HCT116 (cell line): ENCODE measurements around the gene CMTM2. TPM values are rescaled to one million over a fixed set of nuclear protein-coding genes. Genes with fewer than 3 reads are reported as not detected.

Source experiments
- ATAC-seq: fragments of 200-7000 bp; cut with Tn5 transposase; 2 replicates; pipeline ENCODE4 v1.9.1; 2020; ENCODE audit warnings: mild to moderate bottlenecking, moderate library complexity
- BruUV-seq: library from RNA; stranded (reverse); fragments of 400-500 nt; replicated peaks from 2 replicates; lab custom pipeline; 2021; lab: Mats Ljungman, UMichigan
- CTCF ChIA-PET: fragments of 300-600 bp; sonication (Branson Sonifier 250); formaldehyde crosslinking; loops from one replicate; lab custom pipeline; 2021; ENCODE audit warnings: antibody characterized with exemption; lab: Charles Lee
- POLR2A ChIA-PET: fragments of 300-600, 350-600 bp; sonication (Branson Sonifier 250); formaldehyde crosslinking; loops from one replicate; lab custom pipeline; 2021; ENCODE audit warnings: antibody characterized with exemption; lab: Charles Lee
- RAD21 ChIA-PET, 2 experiments: fragments of 300-600 bp; sonication (Branson Sonifier 250); formaldehyde crosslinking; loops; one replicate each; lab custom pipeline; 2023; ENCODE audit warnings: low total read pairs in 2 of 2; ENCODE audit not compliant: uncharacterized antibody in 2 of 2, unreplicated experiment in 2 of 2, low non-redundant PET in 1 of 2; lab: Charles Lee
- DNase-seq: peaks from one replicate; pipeline ENCODE4 v3.0.0-alpha.2; 2010; ENCODE audit warnings: low read depth, low spot score
- H2AFZ ChIP-seq: fragments of 200-600 bp; shearing (Covaris generic), sonication (generic); 2 replicates; pipeline ENCODE4 v1.6.1; 2017; ENCODE audit warnings: low read depth, mixed run types, mixed read lengths, antibody characterized with exemption, low read length; ENCODE audit not compliant: poor library complexity, severe bottlenecking
- H3K27ac ChIP-seq: 2 replicates; pipeline ENCODE4 v1.5.1; 2012; ENCODE audit warnings: low read depth, low read length
- H3K27me3 ChIP-seq: fragments of 200-600 bp; sonication (generic); 2 replicates; pipeline ENCODE4 v1.6.1; 2016; ENCODE audit warnings: mixed run types, low read length, mixed read lengths; ENCODE audit not compliant: insufficient read depth
- H3K36me3 ChIP-seq, 2 experiments: fragments of 200-500 bp in 1 of 2; fragments of 200-600 bp in 1 of 2; sonication (Bioruptor generic) in 1 of 2; sonication (generic) in 1 of 2; 2 replicates each; pipeline versions ENCODE4 v1.5.1 to v1.6.1; 2014 to 2016; ENCODE audit warnings: low read length in 2 of 2, inconsistent platforms in 1 of 2, mixed read lengths in 1 of 2, mixed run types in 1 of 2; ENCODE audit not compliant: insufficient read depth in 2 of 2, control insufficient read depth in 1 of 2
- H3K4me1 ChIP-seq, 2 experiments: fragments of 200-600 bp in 1 of 2; sonication (generic) in 1 of 2; 2 replicates each; pipeline versions ENCODE4 v1.5.1 to v1.6.1; 2012 to 2017; ENCODE audit warnings: low read length in 2 of 2, inconsistent platforms in 1 of 2, mild to moderate bottlenecking in 1 of 2, mixed read lengths in 1 of 2, mixed run types in 1 of 2, moderate library complexity in 1 of 2; ENCODE audit not compliant: insufficient read depth in 2 of 2, control insufficient read depth in 1 of 2
- H3K4me2 ChIP-seq: fragments of 200-600 bp; sonication (generic); 2 replicates; pipeline ENCODE4 v1.6.1; 2017; ENCODE audit warnings: mixed run types, low read length, mixed read lengths
- H3K4me3 ChIP-seq, 2 experiments: fragments of 200-600 bp in 1 of 2; sonication (generic) in 1 of 2; replicated peaks in 1 of 2; 2 replicates each; pipeline ENCODE4 v1.5.1; 2011 to 2016; ENCODE audit warnings: low read length in 2 of 2, control low read depth in 1 of 2, low read depth in 1 of 2, mild to moderate bottlenecking in 1 of 2, mixed read lengths in 1 of 2, mixed run types in 1 of 2
- H3K79me2 ChIP-seq: fragments of 200-600 bp; sonication (generic); 2 replicates; pipeline ENCODE4 v1.6.1; 2017; ENCODE audit warnings: mild to moderate bottlenecking, mixed run types, low read length, moderate library complexity, mixed read lengths; ENCODE audit not compliant: insufficient read depth
- H3K9ac ChIP-seq: fragments of 200-600 bp; sonication (generic); 2 replicates; pipeline ENCODE4 v1.6.1; 2016; ENCODE audit warnings: low read length, mixed read lengths
- H3K9me2 ChIP-seq: fragments of 200-600 bp; sonication (generic), shearing (Covaris generic); 2 replicates; pipeline ENCODE4 v1.6.1; 2017; ENCODE audit warnings: mixed run types, mild to moderate bottlenecking, moderate library complexity; ENCODE audit not compliant: insufficient read depth
- H3K9me3 ChIP-seq, 2 experiments: fragments of 200-500 bp in 1 of 2; fragments of 200-600 bp in 1 of 2; sonication (Bioruptor generic) in 1 of 2; sonication (generic) in 1 of 2; 2 replicates each; pipeline ENCODE4 v1.6.1; 2014 to 2017; ENCODE audit warnings: low read length in 2 of 2, mixed read lengths in 2 of 2, inconsistent platforms in 1 of 2, low read depth in 1 of 2, mild to moderate bottlenecking in 1 of 2, mixed run types in 1 of 2, moderate library complexity in 1 of 2; ENCODE audit not compliant: control insufficient read depth in 1 of 2, insufficient read depth in 1 of 2
- H4K20me1 ChIP-seq: fragments of 200-600 bp; sonication (generic), shearing (Covaris generic); 2 replicates; pipeline ENCODE4 v1.6.1; 2017; ENCODE audit warnings: mixed run types, mild to moderate bottlenecking, moderate library complexity; ENCODE audit not compliant: insufficient read depth
- ATF3 ChIP-seq: IDR thresholded peaks from 2 replicates; pipeline ENCODE4 v1.6.1; 2012
- CBX3 ChIP-seq: IDR thresholded peaks from 2 replicates; pipeline ENCODE4 v1.6.1; 2012; ENCODE audit warnings: low read depth
- CEBPB ChIP-seq: IDR thresholded peaks from 2 replicates; pipeline ENCODE4 v1.6.1; 2012; ENCODE audit warnings: low read depth
- EGR1 ChIP-seq: IDR thresholded peaks from 2 replicates; pipeline ENCODE4 v1.6.1; 2012; ENCODE audit warnings: low read depth
- ELF1 ChIP-seq: IDR thresholded peaks from 2 replicates; pipeline ENCODE4 v1.6.1; 2012; ENCODE audit warnings: low read depth, borderline replicate concordance
- EZH2phosphoT487 ChIP-seq: fragments of 200-600 bp; IDR thresholded peaks from 2 replicates; pipeline ENCODE4 v1.6.1; 2018; ENCODE audit warnings: antibody characterized with exemption, borderline replicate concordance
- FOSL1 ChIP-seq: IDR thresholded peaks from 2 replicates; pipeline ENCODE4 v1.6.1; 2012; ENCODE audit warnings: low read depth
- JUND ChIP-seq: IDR thresholded peaks from 2 replicates; pipeline ENCODE4 v1.6.1; 2012
- MAX ChIP-seq: IDR thresholded peaks from 2 replicates; pipeline ENCODE4 v1.6.1; 2012
- POLR2A ChIP-seq: IDR thresholded peaks from 2 replicates; pipeline ENCODE4 v1.7.0; 2011; ENCODE audit warnings: borderline replicate concordance; ENCODE audit not compliant: insufficient read depth, insufficient read length; ENCODE audit errors: extremely low read depth
- POLR2AphosphoS5 ChIP-seq: IDR thresholded peaks from 2 replicates; pipeline ENCODE4 v1.6.1; 2011; ENCODE audit warnings: mild to moderate bottlenecking, low read depth, low read length, moderate library complexity
- RAD21 ChIP-seq: IDR thresholded peaks from 2 replicates; pipeline ENCODE4 v1.6.1; 2012; ENCODE audit warnings: low read depth, mild to moderate bottlenecking
- SP1 ChIP-seq: IDR thresholded peaks from 2 replicates; pipeline ENCODE4 v1.6.1; 2012; ENCODE audit warnings: low read depth
- TCF7L2 ChIP-seq: IDR thresholded peaks from 2 replicates; pipeline ENCODE4 v1.7.0; 2011; ENCODE audit warnings: borderline replicate concordance, inconsistent platforms; ENCODE audit not compliant: insufficient read depth, insufficient read length; ENCODE audit errors: extremely low read depth
- YY1 ChIP-seq: IDR thresholded peaks from 2 replicates; pipeline ENCODE4 v1.6.1; 2011; ENCODE audit warnings: low read length, low read depth, moderate library complexity, mild to moderate bottlenecking; ENCODE audit not compliant: insufficient replicate concordance; ENCODE audit errors: extremely low read depth
- ZNF274 ChIP-seq: fragments of 200-500 bp; sonication (Bioruptor generic); IDR thresholded peaks from 2 replicates; pipeline ENCODE4 v1.6.1; 2014; ENCODE audit warnings: mild to moderate bottlenecking, low read depth, low read length, inconsistent platforms
- intact Hi-C: fragments of 100-400 bp; cut with micrococcal nuclease; formaldehyde crosslinking; loops from 2 replicates; pipeline ENCODE4 v1.10.0; 2022
- total RNA-seq: library from RNA; stranded (reverse); gene quantifications from one replicate; pipeline ENCODE4 v1.2.1, GENCODE V29; 2021; ENCODE audit not compliant: unreplicated experiment
- TF ChIP-seq, protein P1 (sequence below), 3 experiments: fragments of 200-600 bp in 1 of 3; sonication (generic) in 1 of 3; IDR thresholded peaks in 2 of 3; conservative IDR thresholded peaks in 1 of 3; 2 replicates each; pipeline ENCODE4 v1.5.1; 2012 to 2017; ENCODE audit warnings: low read depth in 2 of 3, low read length in 2 of 3, antibody characterized with exemption in 1 of 3, borderline replicate concordance in 1 of 3, control low read depth in 1 of 3, mild to moderate bottlenecking in 1 of 3, mixed read lengths in 1 of 3, mixed run types in 1 of 3, moderate library complexity in 1 of 3; ENCODE audit not compliant: insufficient read depth in 1 of 3
- TF ChIP-seq, protein P2 (sequence below): IDR thresholded peaks from 2 replicates; pipeline ENCODE4 v1.6.1; 2012; ENCODE audit warnings: low read depth

The CMTM2 gene
- total RNA-seq, 1 experiment from 2014 or later, result 0.42 TPM

GRCh38 chr16:66604376-66605176 is 25.3 kb downstream of the CMTM2 start, which contains the start of gene CMTM3:
Gene CMTM3, plus strand, starts transcription at chr16:66604704. Its CDS starts 102 bp downstream, at chr16:66604806.
- ChIA-PET POLR2A (no interaction called here), CTCF (interaction anchor here (0.6 to 1.0 kb wide), 2 partner anchors 41 to 198 kb away, joined by 3 to 4 read pairs; no protein-coding TSS in a partner anchor)
- no TSS peak for BruUV-seq
- TF ChIP-seq MAX (0 out of 2 replicates have a peak, but pooled peaks have one; percentile 8), ATF3 (no peak), ELF1 (no peak), POLR2A (peak; percentile 25), TCF7L2 (no peak), ZNF274 (no peak), YY1 (no peak), RAD21 (peak; percentile 60), JUND (no peak), CBX3 (no peak), EZH2phosphoT487 (no peak), SP1 (no peak), CEBPB (no peak), FOSL1 (no peak), EGR1 (no peak), POLR2AphosphoS5 (peak; percentile 62)
- TF ChIP-seq, protein P1, sequence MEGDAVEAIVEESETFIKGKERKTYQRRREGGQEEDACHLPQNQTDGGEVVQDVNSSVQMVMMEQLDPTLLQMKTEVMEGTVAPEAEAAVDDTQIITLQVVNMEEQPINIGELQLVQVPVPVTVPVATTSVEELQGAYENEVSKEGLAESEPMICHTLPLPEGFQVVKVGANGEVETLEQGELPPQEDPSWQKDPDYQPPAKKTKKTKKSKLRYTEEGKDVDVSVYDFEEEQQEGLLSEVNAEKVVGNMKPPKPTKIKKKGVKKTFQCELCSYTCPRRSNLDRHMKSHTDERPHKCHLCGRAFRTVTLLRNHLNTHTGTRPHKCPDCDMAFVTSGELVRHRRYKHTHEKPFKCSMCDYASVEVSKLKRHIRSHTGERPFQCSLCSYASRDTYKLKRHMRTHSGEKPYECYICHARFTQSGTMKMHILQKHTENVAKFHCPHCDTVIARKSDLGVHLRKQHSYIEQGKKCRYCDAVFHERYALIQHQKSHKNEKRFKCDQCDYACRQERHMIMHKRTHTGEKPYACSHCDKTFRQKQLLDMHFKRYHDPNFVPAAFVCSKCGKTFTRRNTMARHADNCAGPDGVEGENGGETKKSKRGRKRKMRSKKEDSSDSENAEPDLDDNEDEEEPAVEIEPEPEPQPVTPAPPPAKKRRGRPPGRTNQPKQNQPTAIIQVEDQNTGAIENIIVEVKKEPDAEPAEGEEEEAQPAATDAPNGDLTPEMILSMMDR (IDR thresholded peaks at IDR 0.05 in 2 of 3, conservative IDR thresholded peaks at IDR 0.05 in 1 of 3; ENCODE audit: borderline replicate concordance in 1 of 3, insufficient read depth in 1 of 3, low read depth in 2 of 3, low read length in 2 of 3), result peak; percentile 43 to 60 (median 44); a peak in 2 of 6 replicates
- TF ChIP-seq, protein P2, sequence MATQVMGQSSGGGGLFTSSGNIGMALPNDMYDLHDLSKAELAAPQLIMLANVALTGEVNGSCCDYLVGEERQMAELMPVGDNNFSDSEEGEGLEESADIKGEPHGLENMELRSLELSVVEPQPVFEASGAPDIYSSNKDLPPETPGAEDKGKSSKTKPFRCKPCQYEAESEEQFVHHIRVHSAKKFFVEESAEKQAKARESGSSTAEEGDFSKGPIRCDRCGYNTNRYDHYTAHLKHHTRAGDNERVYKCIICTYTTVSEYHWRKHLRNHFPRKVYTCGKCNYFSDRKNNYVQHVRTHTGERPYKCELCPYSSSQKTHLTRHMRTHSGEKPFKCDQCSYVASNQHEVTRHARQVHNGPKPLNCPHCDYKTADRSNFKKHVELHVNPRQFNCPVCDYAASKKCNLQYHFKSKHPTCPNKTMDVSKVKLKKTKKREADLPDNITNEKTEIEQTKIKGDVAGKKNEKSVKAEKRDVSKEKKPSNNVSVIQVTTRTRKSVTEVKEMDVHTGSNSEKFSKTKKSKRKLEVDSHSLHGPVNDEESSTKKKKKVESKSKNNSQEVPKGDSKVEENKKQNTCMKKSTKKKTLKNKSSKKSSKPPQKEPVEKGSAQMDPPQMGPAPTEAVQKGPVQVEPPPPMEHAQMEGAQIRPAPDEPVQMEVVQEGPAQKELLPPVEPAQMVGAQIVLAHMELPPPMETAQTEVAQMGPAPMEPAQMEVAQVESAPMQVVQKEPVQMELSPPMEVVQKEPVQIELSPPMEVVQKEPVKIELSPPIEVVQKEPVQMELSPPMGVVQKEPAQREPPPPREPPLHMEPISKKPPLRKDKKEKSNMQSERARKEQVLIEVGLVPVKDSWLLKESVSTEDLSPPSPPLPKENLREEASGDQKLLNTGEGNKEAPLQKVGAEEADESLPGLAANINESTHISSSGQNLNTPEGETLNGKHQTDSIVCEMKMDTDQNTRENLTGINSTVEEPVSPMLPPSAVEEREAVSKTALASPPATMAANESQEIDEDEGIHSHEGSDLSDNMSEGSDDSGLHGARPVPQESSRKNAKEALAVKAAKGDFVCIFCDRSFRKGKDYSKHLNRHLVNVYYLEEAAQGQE, result no peak

More at GRCh38 chr16:66604376-66605176, 25.3 kb downstream of the CMTM2 start, which contains the start of gene CMTM3:
- RAD21 ChIA-PET, result no interaction called here
- Histone ChIP-seq H3K9me3 (no peaks in the 10 kb centered on the region), H3K4me3 (peak within 1 kb of the TSS; percentile 62 to 75), H3K9me2 (no peaks in the 10 kb centered on the region), H3K27ac (peak within 1 kb of the TSS; percentile 70), H3K9ac (peak within 1 kb of the TSS; percentile 79), H4K20me1 (0 out of 2 replicates have a peak, but pooled peaks cover 4% of the 10 kb centered on the region), H3K79me2 (peaks cover 8% of the 10 kb centered on the region; the same call in 1 of the 2 replicates), H3K4me2 (peak within 1 kb of the TSS; percentile 89), H3K36me3 (peaks cover 0 to 2% of the 10 kb centered on the region in 2 experiments; a peak in 2 of 4 replicates), H3K4me1 (peaks cover 24 to 39% of the 10 kb centered on the region in 2 experiments), H3K27me3 (no peaks in the 10 kb centered on the region), H2AFZ (no peak within 1 kb of the TSS)
- intact Hi-C loops, result loop anchor here (5.0 kb wide), 1 partner anchor 197 kb away; no protein-coding TSS in a partner anchor
- ATAC-seq (peak; percentile 78), DNase-seq (peak; percentile 21)
